ENCODE data around the gene DCXR. TPM values are rescaled to one million over a fixed set of nuclear protein-coding genes. Genes with fewer than 3 reads are reported as not detected.

The DCXR gene
- total and polyA plus RNA-seq, 2 donors (not counting 3 experiments of a cell fraction or from before 2014, with no cell fraction given): 93.0 to 178 TPM

- DNase-seq (ENCODE audit: low read depth, low spot score): no peak
Measured at GRCh38 chr17:82006468-82007227, 30.8 kb downstream of the DCXR start.

More at GRCh38 chr17:82006468-82007227, 30.8 kb downstream of the DCXR start:
- H2AFZ ChIP-seq (ENCODE audit: low read depth, low read length): no peak overlapping the region
- H3K4me2 ChIP-seq (ENCODE audit: insufficient read depth, low read length): no peak overlapping the region
- peaks cover 13% of the 10 kb centered on the region for H3K4me1 ChIP-seq (ENCODE audit: control insufficient read depth, extremely low read depth, insufficient read depth, low read length)
- no peak for TF ChIP-seq FOS (IDR thresholded peaks at IDR 0.05; ENCODE audit: borderline replicate concordance, insufficient read depth, low read length)
- TF ChIP-seq POLR2A (IDR thresholded peaks at IDR 0.05; ENCODE audit: low read depth, low read length): no peak
- TF ChIP-seq, protein P1, sequence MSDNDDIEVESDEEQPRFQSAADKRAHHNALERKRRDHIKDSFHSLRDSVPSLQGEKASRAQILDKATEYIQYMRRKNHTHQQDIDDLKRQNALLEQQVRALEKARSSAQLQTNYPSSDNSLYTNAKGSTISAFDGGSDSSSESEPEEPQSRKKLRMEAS (IDR thresholded peaks at IDR 0.05; ENCODE audit: insufficient read depth, insufficient read length): no peak
- no peak for TF ChIP-seq EZH2 (IDR thresholded peaks at IDR 0.05; ENCODE audit: borderline replicate concordance, low read depth, low read length, severe bottlenecking)
- TF ChIP-seq CTCF (IDR thresholded peaks at IDR 0.05; ENCODE audit: extremely low read depth in 1 of 2, insufficient read depth in 1 of 2, low read depth in 1 of 2, low read length in 2 of 2): no peak
- TF ChIP-seq JUN (IDR thresholded peaks at IDR 0.05; ENCODE audit: borderline replicate concordance, insufficient read depth, insufficient read length, low read depth): no peak
- TF ChIP-seq GATA2 (IDR thresholded peaks at IDR 0.05; ENCODE audit: insufficient read depth, insufficient read length, low read depth, low read length): no peak
- TF ChIP-seq POLR2AphosphoS5 (IDR thresholded peaks at IDR 0.05; ENCODE audit: insufficient read depth, low read depth, low read length): no peak
- TF ChIP-seq MYC (IDR thresholded peaks at IDR 0.05; ENCODE audit: low read depth, low read length): no peak
- H3K36me3 ChIP-seq (ENCODE audit: control insufficient read depth in 2 of 2, extremely low read depth in 1 of 2, insufficient read depth in 2 of 2, low read length in 2 of 2): no peaks in the 10 kb centered on the region
- no peak overlapping the region for H3K9ac ChIP-seq (replicated peaks; ENCODE audit: extremely low read depth, insufficient read depth, low read length)
- H4K20me1 ChIP-seq (replicated peaks; ENCODE audit: control insufficient read depth, extremely low read depth, insufficient read depth, low read length): no peaks in the 10 kb centered on the region
- CTCF ChIA-PET: no interaction called here
- no peaks in the 10 kb centered on the region for H3K9me1 ChIP-seq (replicated peaks; ENCODE audit: control insufficient read depth, extremely low read depth, insufficient read depth, low read length)
- POLR2A ChIA-PET: no interaction called here
- H3K79me2 ChIP-seq (ENCODE audit: control insufficient read depth, insufficient read depth, low read length): no peaks in the 10 kb centered on the region
- BruUV-seq (replicated peaks): no TSS peak
- H3K27me3 ChIP-seq (ENCODE audit: control insufficient read depth in 2 of 2, insufficient read depth in 2 of 2, low read length in 2 of 2): no peaks in the 10 kb centered on the region
- H3K9me3 ChIP-seq (replicated peaks; ENCODE audit: control insufficient read depth, insufficient read depth, low read length): no peaks in the 10 kb centered on the region
- no peak for FAIRE-seq
- intact Hi-C loops (cut with micrococcal nuclease): no loop called here
- H3K27ac ChIP-seq (ENCODE audit: insufficient read depth, low read depth, low read length): no peak overlapping the region
- H3K4me3 ChIP-seq (replicated peaks in 1 of 3; ENCODE audit: insufficient read depth in 1 of 3, low read depth in 1 of 3, low read length in 3 of 3): no peak overlapping the region
- dilution Hi-C loops (cut with MboI; ENCODE audit: extremely low pct_ligation_motif_present, low sequenced_read_pairs): no loop called here

Measured in endothelial cell of umbilical vein (primary cell).